KOPT-K1 (cell line): ENCODE measurements around the gene ANK3.
"Not testable (repeated sequence)": the region's sequence is repeated elsewhere in the genome, so short reads cannot be mapped to it uniquely, and the experiment has no call there.

Experiments
- H3K27ac ChIP-seq: fragments of 200-600 bp; sonication (generic); 2 replicates; pipeline ENCODE4 v1.5.1; 2016; ENCODE audit warnings: antibody characterized with exemption, mild to moderate bottlenecking, low read depth, low read length; ENCODE audit not compliant: poor library complexity, severe bottlenecking
- H3K36me3 ChIP-seq: fragments of 200-600 bp; sonication (generic); 2 replicates; pipeline ENCODE4 v1.5.1; 2017; ENCODE audit warnings: antibody characterized with exemption, mild to moderate bottlenecking, low read length, moderate library complexity; ENCODE audit not compliant: insufficient read depth
- H3K9me3 ChIP-seq: fragments of 200-600 bp; sonication (generic); 2 replicates; pipeline ENCODE4 v1.5.1; 2017; ENCODE audit warnings: antibody characterized with exemption, low read length, mild to moderate bottlenecking; ENCODE audit not compliant: insufficient read depth, poor library complexity, severe bottlenecking

Gene ANK3

DNA sequence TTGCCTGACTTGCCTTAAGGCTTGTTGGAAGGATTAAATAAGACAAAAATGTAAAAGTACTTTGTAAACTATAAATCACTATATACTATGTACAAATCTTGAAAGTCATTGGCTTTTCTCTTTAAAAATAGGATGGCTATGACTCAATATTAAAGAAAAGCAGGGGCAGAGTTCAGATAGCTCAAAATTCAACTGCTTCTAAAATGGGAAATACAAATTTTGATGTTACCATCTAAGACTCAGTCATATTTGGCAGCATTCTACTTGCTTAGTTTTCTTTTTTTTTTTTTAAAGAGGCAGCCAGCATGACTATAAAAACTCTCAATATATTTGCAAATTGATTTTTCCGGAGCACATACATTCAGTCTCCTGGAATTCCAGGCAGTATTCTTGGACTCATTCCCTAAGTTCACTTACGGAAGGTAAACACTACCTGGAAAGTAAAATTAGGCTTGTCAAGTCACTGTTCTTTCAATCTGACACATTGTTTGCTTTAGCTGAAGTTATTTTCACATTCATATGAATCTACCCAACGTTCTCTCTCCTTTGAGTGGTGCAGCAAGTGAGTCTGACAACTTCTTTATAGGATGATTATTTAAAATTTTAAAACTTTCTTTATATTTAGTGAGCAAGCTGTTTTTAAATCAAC is 349.5 kb downstream of the ANK3 start:
- H3K27ac ChIP-seq = no peak overlapping the region
- H3K9me3 ChIP-seq = no peaks in the 10 kb centered on the region
- no peaks in the 10 kb centered on the region for H3K36me3 ChIP-seq

DNA sequence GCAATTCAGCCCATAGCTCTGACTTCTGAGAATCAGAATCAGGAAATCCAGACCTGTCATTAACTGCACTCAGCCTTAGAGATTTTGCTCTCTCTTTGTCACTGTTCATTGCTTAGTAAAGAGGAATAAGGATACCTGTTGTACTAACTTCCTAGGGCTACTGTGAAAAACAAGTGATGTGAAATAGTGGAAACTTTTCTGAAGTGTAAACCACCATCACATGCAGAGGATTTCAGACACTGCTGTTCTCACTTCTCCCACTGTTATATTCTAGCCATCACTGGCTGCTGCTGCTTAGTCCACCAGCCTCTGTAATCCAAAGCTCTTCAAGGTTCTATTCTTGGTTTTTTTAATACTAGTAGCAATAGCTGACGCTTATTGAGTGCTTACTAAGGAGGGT is 353.7 kb downstream of the ANK3 start:
- Histone ChIP-seq H3K36me3 (no peaks in the 10 kb centered on the region), H3K9me3 (no peaks in the 10 kb centered on the region), H3K27ac (no peak overlapping the region)

DNA sequence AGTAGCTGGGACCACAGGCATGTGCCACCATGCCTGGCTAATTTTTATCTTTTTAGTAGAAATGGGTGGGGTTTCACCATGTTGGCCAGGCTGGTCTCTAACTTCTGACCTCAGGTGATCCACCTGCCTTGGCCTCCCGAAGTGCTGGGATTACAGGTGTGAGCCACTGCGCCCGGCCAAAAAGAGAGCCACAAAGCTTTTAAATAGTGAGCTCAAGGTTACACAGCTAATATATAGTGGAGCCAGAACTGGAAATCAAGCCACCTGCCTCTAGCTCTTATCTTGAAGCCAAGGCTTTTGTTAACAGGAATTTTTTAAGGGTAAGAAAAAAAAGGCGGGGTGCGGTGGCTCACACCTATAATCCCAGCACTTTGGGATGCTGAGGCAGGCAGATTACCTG is 354.3 kb downstream of the ANK3 start:
- not testable (repeated sequence) for H3K27ac ChIP-seq, H3K9me3 ChIP-seq, H3K36me3 ChIP-seq

GRCh38 chr10:60032723-60033122 is 357.0 kb downstream of the ANK3 start:
- Histone ChIP-seq H3K36me3 (no peaks in the 10 kb centered on the region), H3K9me3 (no peaks in the 10 kb centered on the region), H3K27ac (no peak overlapping the region)

GRCh38 chr10:60031664-60032063 is 358.0 kb downstream of the ANK3 start:
- H3K9me3 ChIP-seq = no peaks in the 10 kb centered on the region
- no peak overlapping the region for H3K27ac ChIP-seq
- H3K36me3 ChIP-seq = no peaks in the 10 kb centered on the region

DNA sequence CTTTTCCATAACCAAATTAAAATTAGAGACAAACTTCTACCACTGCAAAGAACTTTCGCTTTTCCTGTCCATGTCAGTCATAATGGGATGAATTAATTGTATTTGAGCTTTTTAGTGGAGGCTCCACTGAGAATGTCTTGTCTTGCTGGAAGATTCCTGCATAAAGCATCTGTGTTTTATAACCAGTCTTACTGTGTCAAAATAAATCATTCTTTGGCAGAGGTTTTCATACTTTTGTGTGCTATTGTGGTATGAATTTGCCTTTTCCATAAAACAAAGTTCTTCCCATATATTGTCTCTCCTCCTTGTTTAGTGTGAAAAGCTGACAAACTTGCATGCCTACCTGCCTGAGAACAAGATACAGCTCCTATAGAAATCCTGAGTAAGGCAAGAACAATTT is 358.5 kb downstream of the ANK3 start:
- Histone ChIP-seq H3K36me3 (no peaks in the 10 kb centered on the region), H3K27ac (no peak overlapping the region), H3K9me3 (no peaks in the 10 kb centered on the region)

GRCh38 chr10:60029475-60029874 is 360.2 kb downstream of the ANK3 start:
- H3K9me3 ChIP-seq = no peaks in the 10 kb centered on the region
- no peak overlapping the region for H3K27ac ChIP-seq
- H3K36me3 ChIP-seq = no peaks in the 10 kb centered on the region

- no peaks in the 10 kb centered on the region for H3K36me3 ChIP-seq
- no peaks in the 10 kb centered on the region for H3K9me3 ChIP-seq
Measured at GRCh38 chr10:60028081-60028480, 361.6 kb downstream of the ANK3 start.

DNA sequence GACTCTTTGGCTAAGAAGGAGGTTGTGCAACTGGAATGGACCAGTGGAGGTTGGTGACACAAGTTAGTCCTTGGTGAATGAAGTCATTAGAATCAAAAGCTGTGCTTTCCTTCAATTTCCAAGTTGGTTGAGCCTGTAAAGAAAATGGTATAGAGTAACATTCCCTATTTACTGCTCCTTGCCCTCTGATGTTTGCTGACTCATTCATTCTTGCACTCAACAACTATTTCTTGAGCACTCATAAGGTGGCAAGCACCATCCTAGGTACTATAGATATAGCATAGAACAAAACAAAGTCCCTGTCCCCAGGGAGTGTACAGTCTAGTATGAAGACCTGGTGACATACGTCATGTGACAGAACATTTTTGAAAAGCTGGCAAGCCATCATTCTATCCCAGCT is 364.4 kb downstream of the ANK3 start:
- H3K27ac ChIP-seq = no peak overlapping the region
- no peaks in the 10 kb centered on the region for H3K9me3 ChIP-seq
- no peaks in the 10 kb centered on the region for H3K36me3 ChIP-seq

More at GRCh38 chr10:60028081-60028480, 361.6 kb downstream of the ANK3 start:
- no peak overlapping the region for H3K27ac ChIP-seq

DNA sequence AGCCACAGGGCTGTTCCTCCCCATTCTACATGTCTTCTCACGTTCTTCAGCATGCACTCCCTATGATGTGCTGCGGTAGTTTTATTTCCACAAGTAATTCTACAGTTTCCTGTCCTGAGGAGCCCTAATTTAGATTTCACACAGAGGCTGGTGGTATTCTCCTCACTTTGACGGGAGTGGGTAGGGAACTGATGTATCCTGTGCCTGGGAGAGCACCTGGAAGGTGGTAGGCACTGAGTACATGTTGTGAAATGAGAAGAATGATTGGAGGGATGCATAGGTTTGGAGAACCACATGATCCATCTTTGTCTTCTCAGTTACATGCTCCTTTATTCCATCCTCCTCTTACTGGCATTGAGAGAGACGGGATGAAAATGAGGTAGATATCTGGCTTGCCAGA is 365.2 kb downstream of the ANK3 start:
- no peaks in the 10 kb centered on the region for H3K9me3 ChIP-seq

DNA sequence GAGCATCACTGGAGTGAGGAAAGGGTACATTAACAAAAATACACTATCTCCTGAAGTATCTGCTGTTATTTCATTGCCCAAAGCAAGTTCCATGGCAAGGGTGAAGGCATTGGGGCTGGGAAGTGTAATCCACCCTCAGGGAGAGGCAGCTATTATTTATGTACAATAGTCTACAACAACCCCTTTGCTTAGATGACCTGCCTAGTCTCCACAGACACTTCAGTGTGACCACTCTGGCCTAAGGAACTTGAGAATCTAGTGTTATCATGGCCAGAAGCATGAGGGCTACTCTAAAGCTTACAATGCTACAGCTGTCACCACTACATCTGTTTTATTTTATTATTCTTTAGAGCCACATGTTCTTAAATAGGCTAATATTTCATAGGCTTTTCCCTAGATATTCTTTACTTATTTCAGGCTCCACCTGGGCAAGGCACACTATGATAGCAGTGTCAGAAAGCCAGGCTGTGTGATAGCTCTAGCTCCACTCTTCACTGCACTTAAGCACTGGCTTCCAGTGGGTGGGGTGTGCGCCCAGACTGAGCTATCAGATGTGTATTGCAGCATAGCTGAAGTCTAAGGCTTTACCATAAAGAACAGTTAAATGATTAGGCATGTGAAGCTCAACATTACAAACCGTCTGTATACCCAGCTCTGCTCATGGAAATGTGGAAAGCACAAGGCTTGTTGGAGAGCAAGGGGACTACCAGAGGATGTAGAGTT is 366.4 kb downstream of the ANK3 start:
- no peak overlapping the region for H3K27ac ChIP-seq
- H3K36me3 ChIP-seq = no peaks in the 10 kb centered on the region
- H3K9me3 ChIP-seq = no peaks in the 10 kb centered on the region

More for the DNA sequence above, 365.2 kb downstream of the ANK3 start:
- Histone ChIP-seq H3K36me3 (no peaks in the 10 kb centered on the region), H3K27ac (no peak overlapping the region)

DNA sequence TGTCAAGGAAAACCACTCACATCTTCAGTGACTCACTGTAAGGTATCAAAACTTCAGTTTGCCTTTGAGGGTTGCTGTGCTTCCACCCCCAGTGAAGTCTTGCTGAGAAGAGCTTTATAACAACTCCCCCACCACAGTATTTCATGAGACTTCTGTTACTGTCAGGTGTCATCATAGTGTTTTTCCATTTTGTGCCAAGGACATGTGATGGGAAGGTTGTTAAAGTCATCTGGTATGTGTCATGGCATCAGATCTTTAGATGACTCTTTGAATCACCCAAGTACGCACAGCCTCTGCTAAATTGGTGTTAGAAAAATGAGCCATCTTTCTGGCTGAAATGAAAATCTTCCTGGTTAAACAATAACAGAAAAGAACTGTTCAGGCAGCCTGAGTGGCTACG is 368.3 kb downstream of the ANK3 start:
- Histone ChIP-seq H3K36me3 (no peaks in the 10 kb centered on the region), H3K27ac (no peak overlapping the region), H3K9me3 (no peaks in the 10 kb centered on the region)

GRCh38 chr10:60016794-60017193 is 372.9 kb downstream of the ANK3 start:
- no peak overlapping the region for H3K27ac ChIP-seq
- no peaks in the 10 kb centered on the region for H3K9me3 ChIP-seq
- no peaks in the 10 kb centered on the region for H3K36me3 ChIP-seq

- no peaks in the 10 kb centered on the region for H3K9me3 ChIP-seq
Measured at GRCh38 chr10:60009710-60010383, 379.8 kb downstream of the ANK3 start.

GRCh38 chr10:60009276-60009675 is 380.4 kb downstream of the ANK3 start:
- H3K27ac ChIP-seq = no peak overlapping the region
- no peaks in the 10 kb centered on the region for H3K36me3 ChIP-seq
- H3K9me3 ChIP-seq = no peaks in the 10 kb centered on the region

More at GRCh38 chr10:60009710-60010383, 379.8 kb downstream of the ANK3 start:
- no peak overlapping the region for H3K27ac ChIP-seq
- no peaks in the 10 kb centered on the region for H3K36me3 ChIP-seq
